KOPT-K1 (cell line): ENCODE measurements around the gene BSDC1.

Experiments
- H3K27ac ChIP-seq: fragments of 200-600 bp; sonication (generic); 2 replicates; pipeline ENCODE4 v1.5.1; 2016; ENCODE audit warnings: antibody characterized with exemption, mild to moderate bottlenecking, low read depth, low read length; ENCODE audit not compliant: poor library complexity, severe bottlenecking
- H3K36me3 ChIP-seq: fragments of 200-600 bp; sonication (generic); 2 replicates; pipeline ENCODE4 v1.5.1; 2017; ENCODE audit warnings: antibody characterized with exemption, mild to moderate bottlenecking, low read length, moderate library complexity; ENCODE audit not compliant: insufficient read depth
- H3K9me3 ChIP-seq: fragments of 200-600 bp; sonication (generic); 2 replicates; pipeline ENCODE4 v1.5.1; 2017; ENCODE audit warnings: antibody characterized with exemption, low read length, mild to moderate bottlenecking; ENCODE audit not compliant: insufficient read depth, poor library complexity, severe bottlenecking

Gene BSDC1

GRCh38 chr1:32353886-32354570, 40.2 kb downstream of the BSDC1 start:
- H3K9me3 ChIP-seq: no peaks in the 10 kb centered on the region
- H3K27ac ChIP-seq: no peak overlapping the region
- H3K36me3 ChIP-seq: no peaks in the 10 kb centered on the region

DNA sequence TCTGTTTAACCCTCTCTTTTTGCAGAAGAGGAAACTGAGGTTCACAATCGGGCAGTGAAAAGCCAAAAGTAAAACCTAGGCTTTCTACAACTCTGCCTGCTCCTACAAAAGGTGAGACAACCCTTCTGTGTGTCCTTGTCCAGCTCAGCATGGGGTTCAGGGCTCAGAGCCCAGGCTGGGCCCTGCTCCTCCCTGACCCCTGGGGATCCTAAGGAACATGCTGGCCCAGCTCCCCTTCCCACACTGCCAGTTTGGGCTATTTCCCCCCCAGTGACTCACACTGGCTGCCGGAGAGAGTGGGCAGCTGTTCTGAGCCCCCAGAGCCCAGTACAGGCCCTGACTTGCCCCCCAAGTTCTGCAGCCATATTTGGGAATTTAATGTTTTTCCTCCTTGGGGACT, 40.8 kb downstream of the BSDC1 start:
- H3K36me3 ChIP-seq: no peaks in the 10 kb centered on the region

GRCh38 chr1:32352831-32353383, 41.3 kb downstream of the BSDC1 start:
- Histone ChIP-seq H3K36me3 (no peaks in the 10 kb centered on the region), H3K9me3 (no peaks in the 10 kb centered on the region), H3K27ac (no peak overlapping the region)

More for the DNA sequence above, 40.8 kb downstream of the BSDC1 start:
- no peaks in the 10 kb centered on the region for H3K9me3 ChIP-seq
- H3K27ac ChIP-seq: no peak overlapping the region

GRCh38 chr1:32352239-32352745, 41.9 kb downstream of the BSDC1 start:
- H3K36me3 ChIP-seq: no peaks in the 10 kb centered on the region
- no peaks in the 10 kb centered on the region for H3K9me3 ChIP-seq
- H3K27ac ChIP-seq: peak overlapping the region; percentile 76

DNA sequence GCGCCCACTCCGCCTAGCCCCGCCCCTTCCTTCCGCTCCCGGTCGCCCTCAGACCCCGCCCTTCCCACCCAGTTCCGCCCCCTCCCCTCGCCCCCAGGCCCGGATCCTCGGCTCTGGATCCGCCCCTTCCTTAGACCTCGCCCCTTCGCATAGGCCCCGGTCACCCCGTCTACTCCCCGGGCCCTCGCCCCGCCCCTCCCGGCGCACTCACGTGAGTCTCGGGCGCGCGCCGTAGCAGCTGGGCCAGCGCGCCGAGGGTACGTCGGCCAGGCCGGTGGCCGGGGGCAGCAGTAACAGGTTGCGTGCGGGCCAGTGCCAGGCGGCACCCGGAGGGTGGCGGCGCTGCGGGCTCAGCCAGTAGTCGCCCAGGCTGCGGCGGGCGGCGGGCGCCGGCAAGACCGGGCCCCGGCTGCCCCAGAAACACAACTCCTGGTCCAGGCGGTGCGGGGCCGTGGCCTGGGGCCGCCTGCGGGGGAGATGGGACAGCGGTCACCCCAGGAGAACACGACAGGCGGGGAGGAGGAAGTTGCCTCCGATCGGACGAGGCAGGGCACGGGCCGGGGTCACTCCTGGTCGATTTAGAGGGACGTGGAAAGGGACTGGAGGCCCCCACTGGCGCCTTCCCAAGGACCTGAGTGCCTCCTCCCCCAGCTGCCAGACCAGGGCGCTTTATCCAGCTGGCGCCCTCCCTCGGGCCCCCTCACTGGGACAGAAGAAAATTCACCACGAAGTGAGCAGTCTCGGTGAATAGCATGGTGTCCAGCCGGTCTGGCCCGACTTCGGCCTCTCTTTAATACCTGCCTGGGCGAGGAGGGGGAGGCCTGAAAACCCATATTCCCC, 42.6 kb downstream of the BSDC1 start:
- H3K36me3 ChIP-seq: no peaks in the 10 kb centered on the region
- H3K27ac ChIP-seq: peak overlapping the region; percentile 76
- no peaks in the 10 kb centered on the region for H3K9me3 ChIP-seq

DNA sequence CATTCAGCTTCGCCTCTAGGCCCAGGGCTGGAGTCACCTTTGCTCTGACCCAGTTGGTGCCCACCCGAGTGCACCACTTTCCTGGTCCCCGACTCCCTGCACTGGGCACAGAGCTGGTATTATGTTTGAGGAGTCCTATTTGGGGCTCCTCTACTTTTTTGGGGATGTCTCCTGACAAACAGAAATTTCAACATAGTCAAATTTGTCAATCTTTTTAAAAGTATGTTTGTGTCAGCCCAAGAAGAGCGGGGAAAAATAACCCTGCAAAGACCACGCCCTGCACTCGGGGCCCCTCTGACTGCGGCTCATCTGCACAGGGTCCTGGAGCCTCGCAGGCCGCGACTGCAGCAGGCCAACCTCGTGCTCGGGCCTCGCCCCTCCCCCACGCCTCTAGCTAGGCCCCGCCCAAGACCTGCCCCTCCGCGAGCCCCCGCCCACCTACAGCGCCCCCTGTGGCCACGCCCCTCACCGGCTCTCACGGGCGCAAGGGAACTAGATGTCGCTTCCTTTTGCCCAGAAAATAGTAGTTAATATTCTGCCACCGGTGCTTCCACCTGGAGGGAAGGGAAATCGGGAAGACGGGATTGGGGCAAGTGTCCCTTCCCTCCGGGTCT, 43.3 kb downstream of the BSDC1 start:
- Histone ChIP-seq H3K27ac (peak overlapping the region; percentile 76), H3K9me3 (no peaks in the 10 kb centered on the region), H3K36me3 (no peaks in the 10 kb centered on the region)

- H3K27ac ChIP-seq: no peak overlapping the region
- H3K9me3 ChIP-seq: no peaks in the 10 kb centered on the region
- H3K36me3 ChIP-seq: no peaks in the 10 kb centered on the region
Observed at GRCh38 chr1:32349211-32349708, 45.0 kb downstream of the BSDC1 start.

GRCh38 chr1:32346532-32347157, 47.6 kb downstream of the BSDC1 start:
- Histone ChIP-seq H3K36me3 (no peaks in the 10 kb centered on the region), H3K9me3 (no peaks in the 10 kb centered on the region), H3K27ac (no peak overlapping the region)

DNA sequence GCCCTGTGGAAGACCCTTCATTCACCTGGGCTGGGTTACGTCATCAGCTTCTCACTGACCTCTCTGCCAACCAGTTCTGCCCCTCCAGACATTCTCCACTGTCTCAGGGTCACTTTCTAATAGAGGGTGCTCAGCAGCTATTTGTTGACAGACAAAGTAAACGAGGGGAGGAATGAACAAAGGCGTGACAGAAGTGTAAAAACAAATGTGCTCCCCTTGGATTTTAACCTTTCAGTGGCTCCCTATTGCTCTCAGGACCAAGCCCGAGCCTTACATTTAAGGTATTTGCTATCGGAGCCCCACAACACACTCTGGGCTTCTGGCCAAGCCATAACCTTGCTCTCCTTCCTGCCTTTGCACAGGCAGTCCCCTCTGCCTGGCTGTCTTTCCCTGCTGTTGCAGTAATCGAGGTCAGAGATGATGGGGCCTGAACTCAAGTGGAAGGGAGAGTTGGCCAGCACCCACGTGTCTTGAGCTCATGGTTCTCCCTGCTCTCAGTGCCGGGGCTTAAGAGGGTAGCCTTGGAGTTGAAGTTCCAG, 48.9 kb downstream of the BSDC1 start:
- no peak overlapping the region for H3K27ac ChIP-seq
- H3K9me3 ChIP-seq: no peaks in the 10 kb centered on the region
- H3K36me3 ChIP-seq: no peaks in the 10 kb centered on the region

DNA sequence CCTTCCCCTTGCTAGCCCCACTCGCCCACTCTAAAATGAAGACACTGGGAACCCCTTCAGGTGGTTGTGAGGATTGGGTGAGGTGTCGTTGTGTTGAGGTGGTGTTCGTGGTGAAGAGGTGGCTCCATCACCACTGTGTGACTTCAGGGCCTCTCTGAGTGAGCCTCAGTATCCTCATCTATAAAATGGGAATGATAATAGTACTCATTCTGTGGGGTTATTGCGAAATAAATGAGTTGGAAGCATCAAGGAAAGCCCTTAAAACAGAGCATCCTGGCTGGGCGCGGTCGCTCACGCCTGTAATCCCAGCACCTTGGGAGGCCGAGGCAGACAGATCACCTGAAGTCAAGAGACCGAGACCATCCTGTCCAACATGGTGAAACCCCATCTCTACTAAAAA, 51.5 kb downstream of the BSDC1 start:
- H3K27ac ChIP-seq: no peak overlapping the region
- H3K9me3 ChIP-seq: no peaks in the 10 kb centered on the region
- no peaks in the 10 kb centered on the region for H3K36me3 ChIP-seq

GRCh38 chr1:32341971-32342370, 52.3 kb downstream of the BSDC1 start:
- no peaks in the 10 kb centered on the region for H3K9me3 ChIP-seq
- no peak overlapping the region for H3K27ac ChIP-seq
- no peaks in the 10 kb centered on the region for H3K36me3 ChIP-seq

GRCh38 chr1:32341186-32341757, 53.0 kb downstream of the BSDC1 start:
- Histone ChIP-seq H3K9me3 (no peaks in the 10 kb centered on the region), H3K27ac (no peak overlapping the region), H3K36me3 (no peaks in the 10 kb centered on the region)

DNA sequence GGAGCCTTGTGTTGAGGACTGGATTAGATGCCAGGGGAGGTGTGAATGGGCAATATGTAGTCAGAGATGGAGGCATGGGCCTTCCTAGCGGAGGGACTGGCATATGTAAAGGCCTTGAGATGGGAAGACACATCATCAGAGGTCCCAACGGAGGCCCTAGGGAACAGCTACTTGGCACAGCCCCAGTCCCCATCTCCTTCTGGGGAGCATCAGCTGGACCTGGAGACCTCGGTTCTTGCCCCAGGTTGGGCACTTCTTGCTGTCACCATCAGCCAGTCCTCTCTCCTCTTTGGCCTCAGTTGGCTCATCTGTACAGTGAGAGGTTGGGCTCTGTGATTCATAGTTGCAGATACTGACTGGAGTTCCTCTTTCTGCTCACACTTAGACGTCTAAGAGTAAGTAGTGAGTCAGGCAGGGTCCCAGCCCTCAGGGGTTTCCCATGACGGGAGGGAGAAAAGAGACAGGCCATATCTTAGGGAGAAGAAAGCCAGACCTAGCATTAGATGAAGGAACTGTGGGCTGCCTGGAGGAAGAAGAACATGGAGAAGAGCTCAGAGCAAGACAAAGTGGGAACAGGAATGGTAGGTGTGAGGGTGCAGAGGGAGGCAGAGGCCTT, 54.8 kb downstream of the BSDC1 start:
- Histone ChIP-seq H3K9me3 (no peaks in the 10 kb centered on the region), H3K27ac (no peak overlapping the region)

More for the DNA sequence above, 54.8 kb downstream of the BSDC1 start:
- H3K36me3 ChIP-seq: peaks cover 4% of the 10 kb centered on the region
